Measurements from ENCODE around the gene RBM19. TPM values are rescaled to one million over a fixed set of nuclear protein-coding genes. Genes with fewer than 3 reads are reported as not detected.

Gene RBM19
- polyA plus RNA-seq, 4 donors, result 23.4 to 43.1 (median 33.5) TPM

DNA sequence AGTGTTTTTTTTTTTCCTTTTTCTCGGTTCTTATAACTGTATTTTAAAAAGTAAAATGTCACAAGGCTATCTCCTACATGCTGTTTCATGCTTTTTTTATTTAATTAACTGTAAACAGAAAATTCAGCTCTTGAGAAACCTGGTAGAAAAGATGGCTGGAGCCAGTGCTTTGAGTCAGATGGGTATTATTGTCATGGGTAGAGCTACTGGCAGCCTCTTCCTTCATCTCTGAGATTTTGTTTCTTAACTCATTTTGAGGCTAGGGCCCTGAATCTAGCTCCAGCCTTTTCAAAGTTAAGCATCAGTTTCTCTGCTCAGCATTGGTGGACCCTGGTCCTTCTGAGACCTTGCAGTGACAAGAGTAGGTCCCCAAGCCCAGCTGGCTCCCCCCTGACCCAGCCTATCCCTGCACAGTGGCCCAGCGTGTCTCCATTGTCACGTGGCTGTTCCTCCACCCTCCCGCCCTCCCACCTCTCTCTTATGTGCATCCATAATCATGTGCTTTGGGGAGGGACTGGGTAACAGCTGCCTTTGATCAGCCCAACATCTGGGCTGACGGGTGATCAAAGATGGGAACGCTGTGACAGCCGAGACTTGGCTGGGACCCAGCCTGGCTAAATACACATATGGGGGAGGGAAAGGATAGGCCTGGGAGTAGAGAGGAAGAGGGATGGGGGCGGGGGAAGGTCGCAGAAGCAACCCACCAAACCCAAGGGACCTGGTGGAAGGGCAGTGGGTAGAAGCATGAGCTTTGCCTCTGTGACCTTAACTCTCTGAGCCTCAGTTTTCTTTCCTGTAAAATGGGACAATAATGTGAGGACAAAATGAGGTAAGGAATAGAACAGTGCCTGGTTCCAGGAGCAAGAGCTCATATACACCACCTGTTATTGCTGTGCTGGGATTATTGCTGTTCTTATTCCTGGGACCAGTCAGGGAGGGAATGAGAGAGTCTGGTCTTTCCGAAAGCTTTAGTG lies 24.4 kb upstream of the RBM19 start:
- no peak for DNase-seq (ENCODE audit: low read depth in 4 of 4, low spot score in 2 of 4)

DNA sequence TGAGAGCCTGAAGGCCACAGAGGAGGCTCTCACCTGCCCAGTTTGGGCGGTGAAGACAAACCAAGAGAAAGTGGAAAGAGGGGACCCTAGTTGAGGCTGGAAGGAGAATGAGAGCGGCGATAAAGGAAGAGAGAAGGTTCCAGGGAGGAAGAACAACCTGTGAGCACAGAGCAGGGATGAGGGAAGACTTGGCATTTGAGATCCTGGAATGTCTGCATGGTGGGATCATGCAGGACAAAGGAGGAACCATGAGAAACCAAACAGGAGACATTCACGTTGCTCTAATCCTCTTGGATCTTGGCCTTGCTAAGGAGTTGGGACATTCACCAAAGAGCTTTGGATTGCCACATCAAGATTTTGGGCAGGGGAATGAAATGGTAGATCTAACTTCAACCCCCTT lies 22.9 kb upstream of the RBM19 start:
- DNase-seq (ENCODE audit: low read depth in 4 of 4, low spot score in 2 of 4), result no peak

DNA sequence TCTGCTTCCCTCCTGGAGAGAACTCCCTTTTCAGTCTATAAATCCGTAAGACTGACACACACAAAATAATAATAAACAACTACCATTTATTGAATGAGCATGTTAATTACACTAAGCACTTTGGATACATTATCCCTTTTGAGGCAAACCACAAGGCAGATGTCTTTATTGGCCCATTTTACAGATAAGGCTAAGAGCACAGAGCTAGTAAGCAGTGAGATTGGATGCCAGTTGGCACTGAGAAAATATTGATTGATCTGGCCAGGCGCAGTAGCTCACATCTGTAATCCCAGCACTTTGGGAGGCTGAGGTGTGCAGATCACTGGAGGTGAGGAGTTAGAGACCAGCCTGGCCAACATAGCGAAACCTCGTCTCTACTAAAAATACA lies 21.9 kb upstream of the RBM19 start:
- DNase-seq (ENCODE audit: low read depth in 4 of 4, low spot score in 2 of 4), result no peak

DNA sequence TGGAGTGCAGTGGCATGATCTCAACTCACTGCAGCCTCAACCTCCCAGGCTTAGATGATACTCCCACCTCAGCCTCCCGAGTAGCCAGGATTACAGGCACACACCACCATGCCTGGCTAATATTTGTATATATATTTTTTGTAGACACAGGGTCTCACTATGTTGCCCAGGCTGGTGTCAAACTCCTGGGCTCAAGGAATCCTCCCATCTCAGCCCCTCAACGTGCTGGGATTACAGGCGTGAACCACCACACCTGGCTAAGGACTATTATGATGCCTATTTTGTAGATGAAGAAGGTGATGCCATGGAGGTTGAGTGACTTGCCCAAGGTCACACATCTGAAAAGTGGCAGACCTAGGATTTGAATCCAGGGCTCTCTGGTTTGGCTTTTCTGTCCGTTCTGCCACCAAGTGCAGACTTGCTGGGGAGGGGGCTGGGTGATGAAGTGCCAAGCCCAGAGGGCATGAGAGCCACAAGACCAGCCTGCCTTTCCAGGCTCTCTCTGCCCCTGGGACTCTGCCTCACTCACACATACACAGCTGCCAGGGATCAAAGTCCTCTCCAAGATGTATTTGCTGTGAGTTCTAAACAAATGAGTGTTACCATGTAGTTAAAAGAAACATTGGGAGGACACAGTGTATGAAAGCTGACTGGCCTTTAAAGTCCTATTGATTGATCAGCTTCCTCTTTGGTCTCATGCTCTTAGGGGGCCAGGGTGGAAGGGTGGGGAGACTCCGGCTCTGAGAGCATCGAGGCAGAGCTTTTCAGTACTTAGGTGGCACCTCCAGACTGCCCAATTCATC lies 21.3 kb upstream of the RBM19 start:
- no peak for DNase-seq (ENCODE audit: low read depth in 4 of 4, low spot score in 2 of 4)

DNA sequence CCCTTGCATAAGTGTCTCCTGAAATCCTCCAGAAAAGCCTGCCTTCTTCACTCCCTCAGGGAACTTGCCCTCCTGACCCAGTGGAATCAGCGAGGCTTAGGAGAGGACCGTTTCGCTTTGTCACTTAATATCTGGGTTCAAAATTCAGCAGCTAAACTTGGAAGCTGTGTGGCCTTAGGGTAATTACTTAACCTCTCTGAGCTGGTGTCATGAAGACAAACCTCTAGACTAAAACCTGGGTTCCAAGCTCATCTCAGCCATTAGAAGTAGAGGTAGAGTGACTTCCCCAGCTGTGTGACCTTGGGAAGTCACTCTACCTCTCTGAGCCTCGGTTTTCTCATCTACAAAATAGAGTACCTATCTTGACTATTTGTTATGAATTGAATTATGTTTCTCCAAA lies 18.3 kb upstream of the RBM19 start:
- no peak for DNase-seq (ENCODE audit: low read depth in 4 of 4, low spot score in 2 of 4)

DNA sequence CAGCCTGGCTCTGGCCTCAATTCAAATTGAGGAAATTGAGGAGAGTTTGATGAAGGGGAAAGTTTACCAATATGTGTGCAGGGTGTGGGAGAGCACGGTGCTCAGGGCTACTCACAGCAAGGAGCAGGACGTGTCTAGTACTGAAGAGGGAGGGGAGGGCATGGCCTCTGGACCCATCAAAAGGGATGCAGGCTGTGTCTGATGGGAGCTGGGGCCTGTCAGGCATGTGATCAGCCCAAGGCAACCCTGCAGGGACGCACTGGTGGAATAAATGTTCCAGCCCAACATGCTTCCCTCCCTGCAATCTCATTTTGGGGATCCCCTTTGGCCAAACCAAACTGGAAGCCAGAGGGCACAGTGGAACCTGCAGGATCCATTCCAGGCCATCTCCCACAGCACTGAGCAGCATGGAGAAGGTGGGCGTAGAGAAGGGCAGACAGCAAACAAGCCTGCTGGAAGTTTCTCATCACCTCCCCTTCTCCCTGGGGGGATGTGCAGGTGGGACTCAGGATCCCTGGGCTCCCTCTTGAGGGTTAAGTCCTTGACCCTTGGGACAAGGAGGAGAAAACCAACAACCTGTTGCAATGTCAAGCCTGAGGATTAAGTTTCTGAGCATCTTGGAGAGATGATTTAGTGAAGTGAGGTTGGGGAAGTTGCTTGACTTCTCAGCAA lies 17.8 kb upstream of the RBM19 start:
- no peak for DNase-seq (ENCODE audit: low read depth in 4 of 4, low spot score in 2 of 4)

DNA sequence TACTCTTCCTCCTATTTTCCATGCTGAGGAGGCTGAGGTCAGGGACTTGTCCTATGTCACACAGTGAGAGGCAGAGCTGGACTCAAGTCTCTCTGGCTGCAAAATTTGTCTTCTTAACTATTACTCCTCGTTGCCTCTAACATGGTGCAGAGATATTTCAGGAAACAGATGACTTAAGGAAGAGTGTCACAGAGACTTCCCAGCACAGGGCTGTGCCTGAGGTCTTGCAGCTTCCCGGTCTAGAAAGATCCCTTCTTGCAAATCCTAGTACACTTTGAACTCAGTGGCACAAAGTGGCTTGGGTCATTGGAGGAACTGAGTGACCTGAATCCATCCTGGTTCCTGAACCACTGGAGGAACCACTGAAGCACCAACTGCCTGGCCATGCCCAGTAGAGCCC lies 17.1 kb upstream of the RBM19 start:
- no peak for DNase-seq (ENCODE audit: low read depth in 4 of 4, low spot score in 2 of 4)

DNA sequence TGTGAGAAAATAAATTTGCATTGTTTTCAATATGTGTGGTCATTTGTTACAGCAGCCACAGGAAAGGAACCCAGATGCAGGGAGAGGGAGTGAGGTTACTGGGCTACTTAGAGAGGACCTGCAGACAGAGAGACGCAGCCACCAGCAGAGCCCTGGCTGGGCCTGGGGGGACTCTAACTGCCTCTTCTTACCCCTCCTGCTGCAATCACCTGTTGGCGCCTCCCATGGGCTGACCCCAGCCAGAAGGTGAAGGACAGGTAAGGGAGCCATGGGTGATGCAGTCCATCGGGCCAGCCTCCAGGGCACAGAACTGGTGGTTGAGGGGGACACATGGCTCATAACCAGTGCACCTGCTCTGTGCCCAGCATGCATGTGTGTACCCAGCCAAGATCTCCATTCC lies 15.8 kb upstream of the RBM19 start:
- no peak for DNase-seq (ENCODE audit: low read depth in 4 of 4, low spot score in 2 of 4)

DNA sequence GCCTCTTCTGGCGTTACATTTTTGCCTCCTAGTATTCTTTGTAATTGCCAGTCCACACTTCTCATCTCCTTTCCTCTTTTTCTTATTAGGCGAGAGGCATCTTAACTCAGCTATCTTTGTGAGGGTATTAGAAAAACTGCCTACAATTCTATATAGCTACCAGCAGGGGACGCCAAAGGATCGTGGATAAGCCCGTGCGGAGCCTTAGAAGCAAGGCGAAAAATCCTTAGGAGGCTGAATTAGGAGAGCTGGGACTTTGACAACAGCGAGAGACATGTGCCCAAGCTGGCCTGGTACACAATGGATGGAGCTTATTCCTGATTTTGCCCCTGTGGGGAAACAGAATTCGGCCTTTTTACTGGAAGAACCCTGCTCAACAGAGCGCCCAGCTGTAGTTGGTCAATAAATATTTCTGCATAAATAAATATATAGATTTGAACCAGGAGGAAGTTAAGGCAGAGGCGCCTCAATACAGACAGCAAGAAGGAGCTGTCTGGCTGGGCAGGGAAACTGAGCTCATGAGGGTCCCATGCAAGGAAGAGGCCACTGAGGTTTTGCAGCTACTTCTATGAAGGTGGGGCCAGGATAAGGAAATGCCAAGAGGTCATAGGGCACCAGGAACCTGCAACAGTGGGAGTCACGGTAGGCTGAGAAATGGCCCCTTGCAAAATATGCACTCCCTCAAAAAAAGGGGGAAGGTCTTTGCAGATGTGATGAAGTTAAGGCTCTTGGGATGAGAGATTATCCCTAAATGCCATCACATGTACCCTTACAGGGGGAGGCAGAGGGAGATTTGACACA lies 14.6 kb upstream of the RBM19 start:
- peak in 1 of 4 donors; percentile 59 for DNase-seq (ENCODE audit: low read depth in 4 of 4, low spot score in 2 of 4)

DNA sequence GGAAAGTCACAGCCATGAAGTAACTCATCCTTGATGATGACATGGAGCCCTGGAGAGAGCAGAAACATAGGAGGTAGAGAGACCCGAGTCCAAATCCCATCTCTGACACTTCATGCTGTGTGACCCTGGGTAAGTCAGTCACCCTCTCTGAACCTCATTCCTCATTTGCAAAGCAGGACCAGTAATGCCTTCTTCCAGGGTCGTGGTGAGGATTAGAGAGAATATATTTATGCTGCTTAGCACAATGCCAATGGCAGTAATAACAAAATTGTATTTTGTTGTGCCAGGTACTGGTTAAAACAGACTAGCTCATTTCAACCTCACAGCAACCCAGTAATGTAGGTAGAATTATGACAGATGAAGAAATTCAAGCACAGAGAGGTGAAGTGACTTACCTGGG lies 13.9 kb upstream of the RBM19 start:
- DNase-seq (ENCODE audit: low read depth in 4 of 4, low spot score in 2 of 4), result no peak

DNA sequence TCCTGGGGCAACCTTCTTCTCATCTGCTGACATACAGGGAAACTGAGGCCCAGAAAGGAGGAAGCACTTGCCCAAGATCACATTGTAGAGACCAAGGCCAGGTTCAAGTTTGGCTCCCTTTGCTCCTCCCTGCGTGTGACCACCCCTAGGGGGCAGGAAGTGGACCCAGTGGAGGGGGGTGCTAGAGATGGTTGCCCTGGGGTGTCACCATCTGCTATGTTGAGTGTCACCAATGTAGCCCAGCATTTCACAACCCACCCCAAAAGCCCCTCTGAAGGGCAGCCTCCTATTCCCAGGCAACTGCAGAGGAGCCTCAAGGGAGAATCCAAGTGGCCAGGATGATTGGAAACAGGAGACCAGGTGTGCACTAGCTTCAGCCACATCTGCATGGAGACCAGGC lies 12.0 kb upstream of the RBM19 start:
- DNase-seq (ENCODE audit: low read depth in 4 of 4, low spot score in 2 of 4), result no peak

DNA sequence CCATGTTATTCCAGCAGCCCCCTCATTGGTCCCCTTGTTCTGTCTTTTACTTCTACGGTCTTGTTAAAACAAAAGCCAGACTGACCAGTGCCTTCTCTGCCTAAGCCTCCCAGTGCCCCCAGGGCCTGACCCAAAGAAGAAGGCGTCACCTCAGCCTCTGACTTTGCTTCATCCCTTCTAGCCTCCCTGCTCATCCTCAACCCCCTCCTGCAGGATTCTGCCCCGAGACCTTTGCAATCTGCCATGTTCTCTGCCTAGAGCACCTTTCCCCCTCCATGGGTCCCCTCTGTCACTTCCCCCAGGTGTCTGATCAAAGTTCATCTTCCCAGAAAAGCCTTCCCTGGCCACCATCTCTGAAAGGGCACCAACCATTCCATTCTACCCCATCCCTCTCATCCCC lies 7.9 kb upstream of the RBM19 start:
- DNase-seq (ENCODE audit: low read depth in 4 of 4, low spot score in 2 of 4), result no peak

DNA sequence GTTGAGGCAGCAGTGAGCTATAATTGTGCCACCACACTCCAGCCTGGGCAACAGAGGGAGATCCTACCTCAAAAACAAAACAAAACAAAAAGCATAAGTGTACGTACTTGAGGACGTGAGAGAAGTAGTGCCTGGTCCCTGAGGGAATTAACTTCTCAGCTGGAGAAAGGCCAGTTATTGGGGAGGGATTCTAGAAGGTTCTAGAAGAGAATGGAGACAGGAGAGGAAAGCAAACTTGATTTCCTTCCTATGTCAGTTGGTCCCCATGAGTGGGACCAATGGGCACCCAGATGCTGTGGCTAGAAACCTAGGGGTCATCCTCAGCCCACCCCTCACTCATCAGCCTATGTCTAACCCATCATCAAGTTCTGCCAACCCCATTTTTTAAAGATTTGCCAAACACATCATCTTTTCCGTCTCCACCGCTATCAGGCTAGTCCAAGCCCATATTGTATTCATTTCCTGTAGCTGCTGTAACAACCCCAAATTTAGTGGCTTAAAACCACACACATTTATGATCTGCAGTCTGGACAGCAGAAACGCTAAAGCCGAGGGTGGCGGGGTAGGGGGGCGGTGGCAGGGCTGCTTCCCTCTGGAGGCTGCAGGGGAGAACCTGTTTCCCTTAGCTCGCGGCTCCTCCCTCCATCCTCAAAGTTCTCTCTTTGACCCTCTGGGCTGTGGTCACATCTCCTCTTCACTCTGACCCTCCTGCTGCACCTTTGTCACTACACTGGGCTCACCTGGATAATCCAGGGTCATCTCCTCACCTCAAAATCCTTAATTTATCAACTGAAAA lies 7.2 kb upstream of the RBM19 start:
- no peak for DNase-seq (ENCODE audit: low read depth in 4 of 4, low spot score in 2 of 4)

DNA sequence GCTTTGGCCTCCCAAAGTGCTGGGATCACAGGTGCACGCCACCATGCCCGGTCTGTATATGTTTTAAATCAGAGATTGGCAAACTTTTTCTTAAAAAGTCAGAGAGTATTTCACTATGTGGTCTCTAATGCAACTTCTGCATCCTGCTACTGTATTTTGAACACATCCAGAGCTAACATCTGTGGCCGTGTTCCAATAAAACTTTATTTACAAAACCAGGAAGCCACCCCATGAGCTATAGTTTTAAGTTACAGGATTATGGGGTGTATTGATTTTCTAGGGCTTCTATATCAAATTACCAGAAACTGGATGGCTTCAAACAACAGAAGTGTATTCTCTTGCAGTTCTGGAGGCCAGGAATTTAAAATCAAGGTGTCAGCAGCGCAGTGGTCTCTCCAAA lies 5.3 kb upstream of the RBM19 start:
- DNase-seq (ENCODE audit: low read depth in 4 of 4, low spot score in 2 of 4), result no peak

DNA sequence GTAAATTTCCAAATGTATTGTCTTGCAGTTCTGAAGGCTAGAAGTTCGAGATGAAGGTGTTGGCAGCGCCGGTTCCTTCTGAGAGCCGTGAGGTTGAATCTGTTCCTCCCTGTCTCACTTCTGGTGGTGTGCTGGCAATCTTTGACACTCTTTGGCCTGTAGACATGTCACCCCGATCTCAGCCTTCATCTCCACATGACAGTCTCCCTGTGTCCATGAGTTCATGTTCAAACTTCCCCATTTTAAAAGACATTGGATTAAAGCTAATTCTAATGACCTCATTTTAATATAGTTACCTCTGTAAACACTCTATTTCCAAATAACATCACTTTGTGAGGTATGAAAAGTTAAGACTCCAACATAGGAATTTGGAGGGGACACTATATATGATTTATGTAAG lies 4.1 kb upstream of the RBM19 start:
- DNase-seq (ENCODE audit: low read depth in 4 of 4, low spot score in 2 of 4), result no peak

DNA sequence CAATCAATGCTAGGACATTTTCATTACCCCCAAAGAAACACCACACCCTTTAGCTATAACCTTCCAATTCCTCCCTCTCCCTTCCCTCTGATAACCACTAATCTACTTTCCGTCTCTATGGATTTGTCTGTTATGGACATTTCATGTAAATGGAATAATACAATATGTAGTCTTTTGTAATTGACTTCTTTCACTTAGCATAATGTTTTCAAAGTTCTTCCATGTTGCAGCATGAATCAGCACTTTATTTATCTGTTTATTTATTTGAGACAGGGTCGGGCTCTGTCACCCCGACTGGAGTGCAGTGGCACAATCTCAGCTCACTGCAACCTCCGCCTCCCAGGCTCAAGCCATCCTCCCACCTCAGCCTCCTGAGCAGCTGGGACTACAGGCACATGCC lies 1.2 kb upstream of the RBM19 start:
- DNase-seq (ENCODE audit: low read depth in 4 of 4, low spot score in 2 of 4), result no peak

DNA sequence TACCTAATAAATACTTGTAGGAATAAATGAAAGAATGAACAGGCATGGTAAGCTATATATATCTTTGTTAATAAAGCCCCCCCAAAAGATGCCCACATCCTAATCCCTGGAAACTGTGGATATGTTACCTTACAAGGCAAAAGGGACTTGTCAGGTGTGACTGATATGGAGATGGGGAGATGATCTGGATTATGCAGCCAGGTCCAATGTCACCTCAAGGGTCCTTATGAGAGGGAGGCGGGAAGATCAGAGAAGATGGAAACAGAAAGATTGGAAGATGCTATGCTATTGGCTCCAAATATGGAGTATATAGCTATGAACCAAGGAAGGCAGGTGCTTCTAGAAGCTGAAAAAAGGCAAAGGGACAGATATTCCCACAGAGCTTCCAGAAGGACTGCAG lies 3.4 kb downstream of the RBM19 start:
- no peak for DNase-seq (ENCODE audit: low read depth in 4 of 4, low spot score in 2 of 4)

DNA sequence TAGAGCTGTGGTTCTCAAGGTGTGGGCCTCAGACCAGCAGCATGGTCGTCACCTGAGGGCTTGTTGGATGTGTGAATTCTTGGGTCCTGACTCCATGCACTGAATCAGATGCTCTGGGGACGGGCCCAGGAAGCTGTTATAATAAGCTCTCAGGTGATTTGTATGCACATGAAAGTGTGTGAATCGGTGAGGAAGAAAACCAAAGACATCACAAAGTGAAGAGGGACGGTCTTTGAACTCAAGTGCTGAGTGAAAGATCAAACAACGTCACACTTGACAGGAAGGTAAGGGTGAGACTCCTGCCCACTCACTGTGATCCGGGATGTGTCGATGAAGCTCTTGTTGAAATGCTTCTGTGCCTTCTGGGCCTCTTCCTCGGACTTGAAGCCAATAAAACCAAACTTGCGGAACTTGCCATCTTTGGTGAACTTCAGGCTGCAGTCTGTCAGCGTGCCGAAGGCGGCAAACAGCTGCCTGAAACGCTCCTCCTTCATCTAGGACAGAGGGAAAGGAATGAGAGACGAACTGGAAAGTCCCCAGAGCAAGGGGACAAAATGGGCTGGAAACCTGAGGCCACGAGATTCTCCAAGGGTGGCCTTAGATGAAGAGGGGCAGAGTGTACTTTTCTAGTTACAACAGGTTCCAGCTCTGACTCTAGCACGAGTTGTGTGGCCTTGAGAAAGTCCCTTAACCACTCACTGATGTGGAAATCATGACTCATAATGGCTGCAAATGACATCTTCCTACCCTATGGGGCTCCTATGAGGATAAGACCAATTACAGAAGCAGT lies 4.0 kb downstream of the RBM19 start:
- DNase-seq (ENCODE audit: low read depth in 4 of 4, low spot score in 2 of 4), result no peak

DNA sequence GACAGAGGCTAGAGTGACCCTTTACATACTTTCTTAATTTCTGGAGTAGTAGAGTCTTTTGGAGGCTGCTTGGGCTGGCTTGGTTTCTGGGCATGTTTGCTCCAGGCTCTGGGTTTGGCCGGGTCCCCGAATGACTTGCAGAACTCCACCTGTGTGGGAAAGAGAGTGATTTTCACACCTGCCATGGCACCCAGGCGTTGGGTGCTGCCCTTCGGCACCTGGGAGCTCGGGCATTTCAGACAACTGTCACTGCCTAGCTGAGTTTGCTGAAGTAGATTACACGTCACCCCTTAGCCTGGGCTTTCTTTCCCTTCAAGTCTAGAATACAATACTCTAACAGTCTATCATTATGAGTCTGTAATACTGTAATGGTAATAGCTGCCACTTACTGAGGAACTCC lies 6.1 kb downstream of the RBM19 start:
- DNase-seq (ENCODE audit: low read depth in 4 of 4, low spot score in 2 of 4), result no peak
